Measurements from ENCODE around the gene KIAA0040. TPM values are rescaled to one million over a fixed set of nuclear protein-coding genes. Genes with fewer than 3 reads are reported as not detected.

The KIAA0040 gene
- total RNA-seq, 1 experiment from 2014 or later = 15.0 TPM

GRCh38 chr1:175198332-175198731 lies 5.8 kb upstream of the KIAA0040 start (continued):
- TF ChIP-seq ZNF532 (CRISPR knock-in tag; IDR thresholded peaks at IDR 0.05; ENCODE audit: borderline replicate concordance) (no peak), IRF1 (CRISPR knock-in tag; IDR thresholded peaks at IDR 0.05) (no peak), CTCF (IDR thresholded peaks at IDR 0.05) (no peak)

GRCh38 chr1:175197531-175197930 lies 5.0 kb upstream of the KIAA0040 start:
- H3K27me3 Mint-ChIP-seq (ENCODE audit: low read depth) = peaks cover 21% of the 10 kb centered on the region
- DNase-seq (ENCODE audit: low spot score) (no peak), ATAC-seq (no peak)
- CTCF ChIA-PET = no interaction called here
- no peak overlapping the region for H3K27ac Mint-ChIP-seq
- POLR2A ChIA-PET = no interaction called here
- H3K9me3 Mint-ChIP-seq = no peaks in the 10 kb centered on the region
- no peak overlapping the region for H3K4me3 Mint-ChIP-seq
- no peaks in the 10 kb centered on the region for H3K36me3 Mint-ChIP-seq
- no peaks in the 10 kb centered on the region for H3K4me1 Mint-ChIP-seq
- TF ChIP-seq PRRX2 (CRISPR knock-in tag; IDR thresholded peaks at IDR 0.05) (no peak), MXD4 (CRISPR knock-in tag; IDR thresholded peaks at IDR 0.05; ENCODE audit: borderline replicate concordance) (no peak), ZNF396 (CRISPR knock-in tag; IDR thresholded peaks at IDR 0.05; ENCODE audit: borderline replicate concordance) (no peak), IRF2 (CRISPR knock-in tag; IDR thresholded peaks at IDR 0.05; ENCODE audit: borderline replicate concordance, low read depth) (no peak), E2F4 (CRISPR knock-in tag; IDR thresholded peaks at IDR 0.05; ENCODE audit: borderline replicate concordance, low read depth) (no peak), RELA (CRISPR knock-in tag; IDR thresholded peaks at IDR 0.05; ENCODE audit: borderline replicate concordance) (no peak), FOXP1 (CRISPR knock-in tag; IDR thresholded peaks at IDR 0.05; ENCODE audit: borderline replicate concordance) (no peak), GTF2I (CRISPR knock-in tag; conservative IDR thresholded peaks at IDR 0.05) (no peak), ZNF671 (CRISPR knock-in tag; IDR thresholded peaks at IDR 0.05) (no peak), CBFB (CRISPR knock-in tag; IDR thresholded peaks at IDR 0.05; ENCODE audit: low read depth) (no peak), MAX (CRISPR knock-in tag; IDR thresholded peaks at IDR 0.05) (no peak), ZNF532 (CRISPR knock-in tag; IDR thresholded peaks at IDR 0.05; ENCODE audit: borderline replicate concordance) (no peak), FOXP4 (CRISPR knock-in tag; IDR thresholded peaks at IDR 0.05) (no peak), JAZF1 (CRISPR knock-in tag; IDR thresholded peaks at IDR 0.05) (no peak), ERG (CRISPR knock-in tag; IDR thresholded peaks at IDR 0.05) (no peak), ZSCAN18 (CRISPR knock-in tag; IDR thresholded peaks at IDR 0.05) (no peak)

Data from WTC11 (cell line).